CD4-positive, alpha-beta T cell treated with Interleukin-21 for 1 hour (primary cell): Measurements from ENCODE around the gene IFITM10.

Source experiments
- DNase-seq: peaks from one replicate; pipeline ENCODE4 v3.0.0-alpha.2; 2020

IFITM10 gene

GRCh38 chr11:1762537-1763302 lies 12.3 kb upstream of the IFITM10 start:
- no peak for DNase-seq

DNA sequence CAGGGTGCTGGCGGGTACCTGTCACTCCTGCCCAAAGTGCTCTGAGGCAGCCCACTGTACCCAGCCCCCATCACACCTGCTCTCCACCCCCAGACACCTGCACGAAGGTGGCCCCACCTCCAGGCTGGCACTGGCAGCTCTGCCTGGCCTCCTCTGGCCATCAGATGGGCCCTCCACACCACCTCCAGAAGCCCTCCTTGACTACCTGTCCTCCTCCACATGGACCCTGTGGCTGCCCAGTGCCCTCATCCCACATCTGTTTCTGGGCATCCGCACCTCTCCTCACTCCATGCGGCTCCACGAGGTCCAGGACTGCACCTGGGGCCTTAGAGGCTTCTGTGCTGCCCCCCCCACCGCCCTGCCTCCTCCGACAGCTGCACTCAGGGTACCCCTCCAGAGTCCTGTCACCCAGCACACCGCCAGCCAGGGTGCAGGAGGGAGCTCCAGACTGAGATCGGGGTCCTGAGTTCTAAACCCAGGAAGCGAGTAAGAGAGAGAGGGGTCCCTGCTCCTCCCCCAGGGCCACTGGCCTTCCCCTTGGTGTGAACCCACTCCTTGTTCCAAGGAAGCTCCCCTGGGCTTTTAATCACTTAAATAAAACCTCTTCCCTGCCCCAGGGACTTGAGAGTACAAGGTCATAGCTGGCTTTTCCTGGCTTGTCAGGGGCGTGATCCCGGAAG lies 11.6 kb upstream of the IFITM10 start:
- no peak for DNase-seq

GRCh38 chr11:1761110-1761856 lies 10.9 kb upstream of the IFITM10 start:
- DNase-seq, result no peak

DNA sequence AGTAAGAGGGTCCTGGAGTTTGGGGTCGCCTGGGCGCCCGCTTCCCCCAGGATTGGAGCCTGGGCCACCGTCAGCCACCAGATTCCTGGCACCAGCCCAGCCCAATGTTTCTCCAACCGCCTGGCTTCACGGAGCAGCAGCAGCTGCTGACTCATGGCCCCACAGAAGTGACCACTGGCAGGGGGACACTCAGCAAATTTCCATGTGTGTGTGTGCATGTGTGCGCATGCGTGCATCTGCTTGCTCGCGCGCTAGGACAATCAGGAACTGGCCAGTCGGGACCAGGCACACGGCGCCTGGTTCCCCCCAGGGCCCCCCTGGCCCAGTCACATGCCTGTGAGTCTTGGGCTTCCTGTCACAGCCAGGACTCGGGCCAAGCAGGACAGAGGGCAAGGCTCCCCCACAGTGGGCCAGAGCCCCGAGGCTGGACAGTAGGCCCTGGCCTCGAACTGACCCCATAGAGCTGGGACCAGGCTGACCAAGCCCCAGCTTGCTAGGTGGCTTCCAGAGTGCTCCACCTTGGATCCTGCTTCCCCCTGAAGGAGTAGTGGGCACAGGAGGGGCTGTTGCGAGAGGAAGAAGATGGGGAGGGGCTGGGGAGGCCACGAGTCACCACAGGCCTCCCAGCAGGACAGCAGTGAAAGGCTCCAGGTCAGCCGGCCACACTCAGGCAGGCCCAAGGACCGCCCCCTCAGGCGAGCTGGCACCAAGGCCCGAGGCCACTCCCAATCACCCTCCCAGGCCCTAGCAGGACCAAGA lies 10.1 kb upstream of the IFITM10 start:
- no peak for DNase-seq

DNA sequence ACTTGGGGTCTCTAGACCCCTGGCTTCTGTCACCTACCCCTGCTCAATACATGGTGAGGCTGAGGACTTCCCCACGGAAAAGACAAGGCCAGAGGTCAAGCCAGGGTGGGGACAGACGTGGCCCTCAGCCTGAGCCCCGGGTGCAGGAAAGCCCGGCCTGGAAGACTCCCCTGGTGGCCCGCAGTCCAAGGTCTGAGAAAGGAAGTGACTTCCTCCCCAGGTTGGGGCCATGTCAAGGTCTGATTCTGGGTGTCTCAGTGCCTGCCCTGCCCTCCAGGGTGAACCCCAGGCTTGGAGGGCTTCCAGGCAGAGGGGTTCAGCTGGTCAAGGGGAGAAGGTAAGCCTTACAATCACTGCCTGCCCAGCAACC lies 9.4 kb upstream of the IFITM10 start:
- DNase-seq, result no peak

DNA sequence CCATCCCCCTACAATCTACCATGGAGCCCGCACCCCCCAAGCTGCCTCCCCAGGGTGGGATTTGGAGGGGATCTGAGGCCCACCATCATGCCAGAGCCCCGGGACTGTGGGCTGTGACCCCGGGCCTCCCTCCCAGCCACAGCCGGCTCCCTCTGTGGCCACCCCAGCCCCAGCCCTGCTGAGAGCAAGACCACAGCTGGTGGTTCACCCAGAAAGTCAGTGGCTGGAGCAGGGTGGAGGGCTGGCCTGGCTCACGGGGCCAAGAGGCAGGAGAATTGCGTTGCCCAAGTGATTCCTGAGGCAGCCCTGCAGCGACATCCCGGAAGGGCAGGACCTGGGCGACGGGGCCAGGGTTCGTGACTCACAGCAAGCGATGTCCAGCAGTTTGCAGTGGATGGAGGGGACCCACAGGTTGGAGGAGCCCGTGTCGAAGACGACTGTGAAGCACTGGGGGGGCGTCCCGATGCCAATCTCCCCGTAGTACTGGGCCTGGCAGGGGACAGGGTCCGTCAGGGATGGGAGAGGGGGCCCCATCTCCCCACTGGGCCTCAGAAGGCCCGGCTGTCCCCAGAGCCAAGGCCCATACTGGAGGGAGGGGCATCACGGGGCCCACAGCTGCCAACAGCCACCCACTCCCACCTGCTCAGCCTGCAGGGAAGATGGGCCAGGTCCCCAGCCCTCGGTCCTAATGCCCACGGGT lies 8.9 kb upstream of the IFITM10 start:
- no peak for DNase-seq

DNA sequence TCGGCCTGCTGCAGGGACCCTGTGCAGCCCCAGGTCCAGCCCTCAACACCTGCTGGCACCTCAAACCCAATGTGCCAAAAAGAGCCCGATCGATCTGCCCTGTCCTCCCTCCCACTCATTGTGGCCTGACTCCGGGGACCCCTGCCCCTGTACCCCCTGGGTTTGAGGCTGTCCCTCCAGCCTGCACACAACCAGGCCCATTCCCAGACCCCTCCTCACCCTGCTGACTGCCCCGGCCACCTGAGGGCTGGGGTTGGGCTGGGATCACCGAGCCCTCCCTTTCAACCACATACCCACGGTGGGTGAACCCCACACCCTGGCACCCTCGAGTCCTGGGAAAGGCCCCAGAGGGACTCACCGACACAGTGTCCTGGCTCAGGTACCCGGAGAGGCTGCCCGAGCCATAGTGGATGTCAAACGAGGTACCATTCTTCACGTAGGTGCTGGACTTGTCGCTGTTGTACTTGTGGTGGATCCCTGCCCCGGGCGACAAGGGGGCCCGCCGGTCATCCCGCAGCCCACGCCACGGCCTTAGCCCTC lies 8.3 kb upstream of the IFITM10 start:
- DNase-seq, result no peak

DNA sequence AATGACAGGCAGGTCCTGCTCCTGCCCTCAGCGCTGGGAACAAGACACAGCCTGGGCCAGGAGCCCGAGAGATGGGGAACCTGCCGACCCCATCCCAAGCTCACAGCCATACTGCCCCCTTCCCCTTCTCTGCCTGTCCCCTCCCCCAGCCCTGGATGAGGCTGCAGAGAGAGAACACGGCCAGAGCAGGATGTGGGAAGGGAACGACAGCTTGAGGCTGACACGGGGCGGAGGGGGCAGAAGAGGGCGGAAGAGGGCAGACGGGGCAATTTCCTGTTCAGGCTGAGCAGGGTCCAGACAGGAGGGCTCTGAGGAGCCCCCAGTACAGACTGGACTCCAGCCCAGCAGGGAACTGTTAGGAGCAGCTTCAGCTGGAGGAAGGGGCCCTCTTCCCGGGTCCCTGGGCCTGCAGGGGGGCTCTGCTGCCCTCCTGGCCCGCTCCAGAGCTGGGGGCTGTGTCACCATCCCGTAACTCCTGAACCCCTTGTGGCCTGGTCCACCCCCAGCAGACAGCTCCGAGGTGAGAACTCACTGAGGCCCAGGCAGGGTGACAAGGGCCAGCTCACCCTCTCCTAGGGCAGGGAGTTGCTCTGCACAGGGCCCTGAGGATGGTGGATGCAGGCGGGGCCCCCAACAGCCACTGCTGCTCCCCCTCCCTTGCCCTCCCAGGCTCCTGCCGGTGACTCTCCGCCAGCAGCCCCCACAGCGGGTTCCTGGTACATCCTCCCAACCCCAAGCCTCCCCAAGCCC lies 7.6 kb upstream of the IFITM10 start:
- peak; percentile 58 for DNase-seq

DNA sequence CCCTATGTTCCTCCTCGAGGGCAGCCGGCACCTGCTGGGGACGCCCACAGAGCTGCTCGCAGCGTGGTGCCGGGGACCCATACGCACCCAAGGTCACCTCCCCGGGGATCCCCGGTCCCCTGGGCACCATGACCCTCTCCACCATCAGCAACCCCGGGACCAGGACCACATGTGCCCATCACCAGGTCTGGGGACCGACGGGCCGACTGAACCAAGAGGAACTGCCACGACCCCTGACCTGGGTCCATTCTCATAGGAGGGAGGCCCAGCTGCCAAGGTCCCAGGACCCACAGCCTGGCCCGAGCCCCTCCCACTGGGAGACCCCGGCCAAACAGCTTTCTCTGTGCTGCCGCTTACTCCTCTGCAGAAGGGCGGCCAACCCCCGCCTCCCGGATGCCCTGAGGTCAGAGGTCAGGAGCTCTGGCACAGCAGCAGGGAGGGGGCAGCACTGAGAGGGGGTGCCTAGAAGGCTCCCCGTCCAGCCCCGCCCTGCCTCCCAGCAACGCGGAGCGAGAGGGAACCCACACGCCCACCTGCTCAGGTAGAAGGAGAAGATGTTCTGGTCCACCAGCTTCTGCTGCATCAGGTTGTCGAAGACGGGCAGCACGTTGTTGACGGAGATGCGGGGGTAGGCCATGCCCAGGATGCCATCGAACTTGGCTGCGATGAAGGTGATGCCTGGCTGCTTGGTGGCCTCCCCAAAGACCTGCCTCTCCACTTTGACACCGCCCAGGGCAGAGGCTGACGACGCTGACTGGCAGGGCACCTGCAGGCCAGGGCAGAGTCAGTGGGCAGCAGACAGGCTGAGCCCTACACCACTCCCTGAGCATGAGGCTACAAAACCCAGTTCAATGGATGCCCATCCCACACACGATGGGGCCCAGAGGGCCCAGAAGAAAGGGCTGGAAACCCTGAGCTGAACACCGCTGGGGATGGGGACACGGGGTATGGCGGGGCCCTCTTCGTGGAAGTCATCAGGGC lies 6.7 kb upstream of the IFITM10 start:
- no peak for DNase-seq

DNA sequence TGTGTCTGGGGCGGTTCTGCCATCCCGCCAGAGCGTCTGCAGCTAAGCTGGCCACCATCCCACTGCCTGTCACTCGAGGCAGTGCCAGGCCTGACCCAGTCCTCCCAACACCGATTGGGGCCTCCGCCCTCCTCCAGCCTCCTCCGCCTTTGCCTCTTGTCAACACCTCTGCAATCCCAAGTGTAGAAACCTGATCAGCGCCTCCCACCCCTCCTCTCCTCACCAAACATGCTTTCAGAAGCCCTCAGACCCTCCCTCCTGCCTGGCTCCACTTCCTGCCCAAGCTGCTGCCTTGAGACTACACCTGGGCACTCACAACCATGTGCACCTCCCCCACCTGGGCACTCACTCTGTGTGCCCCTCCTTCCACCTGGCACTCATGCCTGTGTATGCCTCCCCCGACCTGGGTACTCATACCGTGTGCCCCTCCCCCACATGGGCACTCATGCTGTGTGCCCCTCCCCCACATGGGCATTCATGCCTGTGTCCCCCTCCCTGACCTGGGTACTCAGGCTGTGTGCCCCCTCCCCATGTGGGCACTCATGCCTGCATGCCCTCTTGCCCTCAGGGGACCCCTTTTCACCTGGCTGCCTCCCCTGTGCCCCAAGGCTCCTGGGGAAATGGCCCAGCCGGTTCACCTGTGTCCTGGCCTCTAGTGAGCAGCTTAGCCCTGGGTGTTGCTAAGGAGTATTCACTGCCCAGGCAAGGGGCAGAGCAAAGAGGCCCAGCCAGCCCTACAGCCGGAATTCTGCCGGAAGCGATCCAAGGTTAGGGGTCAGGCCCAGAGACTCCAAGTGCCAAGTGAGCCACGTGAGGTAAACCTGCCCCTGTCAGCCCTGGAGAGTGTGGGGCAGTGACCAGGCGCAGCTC lies 5.5 kb upstream of the IFITM10 start:
- DNase-seq, result no peak

DNA sequence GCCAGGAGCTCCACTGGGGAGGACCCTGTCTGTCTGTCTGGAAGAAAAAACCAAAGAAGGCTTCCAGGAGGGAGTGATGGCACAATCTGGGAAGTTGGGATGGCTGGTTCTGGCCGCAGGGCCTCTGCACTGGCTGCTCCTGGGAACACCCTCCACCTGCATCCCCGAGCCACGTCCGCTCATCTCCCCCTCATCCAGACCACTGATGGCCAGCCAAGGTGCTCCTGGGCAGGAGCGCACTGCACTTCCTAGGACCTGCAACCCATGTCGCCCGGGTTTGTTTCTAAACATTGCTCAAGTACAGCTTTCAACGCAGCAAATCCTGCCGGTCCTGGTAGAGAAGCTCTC lies 4.9 kb upstream of the IFITM10 start:
- no peak for DNase-seq

GRCh38 chr11:1754376-1755150 lies 4.2 kb upstream of the IFITM10 start:
- DNase-seq, result no peak

DNA sequence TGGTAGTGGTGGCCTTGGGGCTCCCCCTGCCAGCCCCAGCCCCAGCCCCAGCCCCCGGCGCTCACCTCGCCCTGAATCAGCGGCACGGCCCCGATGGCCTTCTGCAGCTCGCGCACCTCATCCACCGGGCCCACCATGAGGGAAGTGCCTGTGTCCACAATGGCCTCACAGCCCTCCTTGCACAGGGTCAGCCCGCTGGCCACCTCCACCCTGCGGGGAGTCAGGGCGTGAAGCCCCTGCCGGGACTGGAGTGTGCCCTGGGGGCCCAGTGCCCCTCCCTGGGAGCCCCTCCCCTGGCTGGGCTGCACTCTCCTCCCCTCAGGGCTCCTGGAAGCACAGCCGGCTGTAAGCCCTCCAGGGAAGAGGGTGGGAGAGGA lies 3.5 kb upstream of the IFITM10 start:
- DNase-seq, result no peak

- DNase-seq, result no peak
Measured at GRCh38 chr11:1753229-1753928, 3.0 kb upstream of the IFITM10 start.

GRCh38 chr11:1752907-1753228 lies 2.5 kb upstream of the IFITM10 start:
- no peak for DNase-seq

DNA sequence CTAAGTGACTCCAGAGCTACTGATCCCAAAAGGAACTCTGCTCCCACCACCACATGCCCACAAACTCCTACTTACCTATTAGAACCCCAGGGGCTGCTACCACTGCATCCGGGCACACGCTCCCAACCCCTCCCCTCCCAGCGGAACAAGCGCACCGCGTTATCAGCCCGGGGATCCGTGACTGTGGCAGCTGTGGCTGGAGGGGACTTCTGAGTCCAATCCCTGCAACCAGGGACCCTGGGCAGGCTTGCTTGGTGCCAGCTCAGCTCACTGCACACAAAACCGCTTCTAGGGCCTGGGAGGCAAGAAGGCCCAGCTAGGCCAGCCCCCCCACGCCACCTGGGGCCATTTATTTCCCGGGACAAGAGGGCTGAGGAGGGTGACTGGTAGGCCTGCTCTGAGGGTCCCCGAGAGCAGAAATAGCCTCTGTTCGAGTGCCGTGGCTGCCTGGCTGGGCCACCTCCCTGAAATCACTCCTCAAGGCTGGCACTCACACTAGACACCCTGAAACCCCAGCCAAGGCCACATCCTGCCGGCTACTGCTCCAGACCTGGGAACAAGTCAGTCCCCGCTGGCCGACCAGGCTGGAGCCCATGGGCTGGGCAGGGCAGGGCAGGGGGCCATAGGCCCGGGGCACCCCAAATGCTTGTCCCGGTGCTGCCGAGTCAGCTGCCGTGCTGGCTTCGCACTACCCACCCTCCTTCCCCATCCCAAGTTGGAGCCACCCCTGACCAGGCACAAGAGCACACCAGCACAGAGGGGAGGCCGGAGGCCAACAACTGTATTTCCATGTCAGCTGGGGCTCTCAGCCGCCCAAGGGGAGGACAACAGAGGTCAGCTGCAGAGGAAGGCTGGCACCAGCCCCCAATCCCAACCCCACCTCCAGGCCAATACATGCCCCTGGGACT lies 1.9 kb upstream of the IFITM10 start:
- no peak for DNase-seq

DNA sequence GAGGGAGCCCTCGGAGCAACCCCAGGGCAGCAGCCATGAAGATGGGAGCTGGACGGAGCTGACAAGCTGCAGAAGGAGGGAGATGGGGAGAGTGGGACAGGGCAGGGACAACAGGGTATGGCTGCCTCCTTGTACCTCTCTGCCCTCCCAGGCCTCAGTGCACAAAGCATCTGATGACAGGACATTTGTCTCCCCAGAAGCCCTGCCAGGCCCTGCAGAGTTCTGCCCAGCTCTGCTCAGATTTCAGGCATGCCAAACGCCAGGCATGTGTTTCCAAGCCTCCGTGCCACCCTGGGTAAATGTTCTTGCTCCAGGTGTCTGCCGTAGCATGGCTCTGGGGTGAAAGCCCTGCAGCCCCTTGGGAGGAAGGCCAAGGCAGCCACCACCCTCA lies 1.1 kb upstream of the IFITM10 start:
- DNase-seq, result no peak
